Naive B cell (primary cell): Measurements from ENCODE around the gene MUC5AC. TPM values are rescaled to one million over a fixed set of nuclear protein-coding genes. Genes with fewer than 3 reads are reported as not detected.

ENCODE experiments used
- ATAC-seq, 2 donors: fragments of 150-1000 bp; cut with Tn5 transposase; 2 replicates each; pipeline ENCODE4 v1.10.0; 2021; ENCODE audit warnings: low read depth in 2 of 2, mild to moderate bottlenecking in 2 of 2, moderate library complexity in 2 of 2
- DNase-seq: peaks from one replicate; pipeline ENCODE4 v3.0.0; 2022
- H3K27ac Mint-ChIP-seq, 6 donors: one replicate each; pipeline ENCODE4 v1.8.0; 2020 to 2022; ENCODE audit warnings: mild to moderate bottlenecking in 6 of 6, mixed read lengths in 6 of 6, moderate library complexity in 5 of 6, inconsistent platforms in 2 of 6
- H3K27me3 Mint-ChIP-seq, 3 donors: one replicate each; pipeline ENCODE4 v1.8.0; 2021 to 2022; ENCODE audit warnings: mixed read lengths in 3 of 3, mild to moderate bottlenecking in 1 of 3
- H3K36me3 Mint-ChIP-seq, 2 donors: one replicate each; pipeline ENCODE4 v1.8.0; 2020 to 2022; ENCODE audit warnings: mixed read lengths in 2 of 2, inconsistent platforms in 1 of 2, mild to moderate bottlenecking in 1 of 2
- H3K4me1 Mint-ChIP-seq, 3 donors: one replicate each; pipeline ENCODE4 v1.8.0; 2020 to 2022; ENCODE audit warnings: mixed read lengths in 3 of 3, inconsistent platforms in 1 of 3, mild to moderate bottlenecking in 1 of 3, moderate library complexity in 1 of 3
- H3K4me3 Mint-ChIP-seq, 8 donors: one replicate each; pipeline ENCODE4 v1.8.0; 2020 to 2022; ENCODE audit warnings: mild to moderate bottlenecking in 8 of 8, mixed read lengths in 8 of 8, moderate library complexity in 8 of 8, inconsistent platforms in 2 of 8
- H3K9me3 Mint-ChIP-seq, 7 donors: one replicate each; pipeline ENCODE4 v1.8.0; 2020 to 2022; ENCODE audit warnings: mixed read lengths in 7 of 7, mild to moderate bottlenecking in 5 of 7, inconsistent platforms in 2 of 7, moderate library complexity in 1 of 7
- polyA plus RNA-seq, 6 donors: library from polyadenylated mRNA; unstranded; fragments of 300-500 nt; fragmentation: Illumina TruSeq; gene quantifications; one replicate each; pipeline ENCODE4 v1.2.3, GENCODE V29; 2021; ENCODE audit warnings: low read depth in 6 of 6

The MUC5AC gene
- polyA plus RNA-seq, 6 donors from 2014 or later, result not detected

DNA sequence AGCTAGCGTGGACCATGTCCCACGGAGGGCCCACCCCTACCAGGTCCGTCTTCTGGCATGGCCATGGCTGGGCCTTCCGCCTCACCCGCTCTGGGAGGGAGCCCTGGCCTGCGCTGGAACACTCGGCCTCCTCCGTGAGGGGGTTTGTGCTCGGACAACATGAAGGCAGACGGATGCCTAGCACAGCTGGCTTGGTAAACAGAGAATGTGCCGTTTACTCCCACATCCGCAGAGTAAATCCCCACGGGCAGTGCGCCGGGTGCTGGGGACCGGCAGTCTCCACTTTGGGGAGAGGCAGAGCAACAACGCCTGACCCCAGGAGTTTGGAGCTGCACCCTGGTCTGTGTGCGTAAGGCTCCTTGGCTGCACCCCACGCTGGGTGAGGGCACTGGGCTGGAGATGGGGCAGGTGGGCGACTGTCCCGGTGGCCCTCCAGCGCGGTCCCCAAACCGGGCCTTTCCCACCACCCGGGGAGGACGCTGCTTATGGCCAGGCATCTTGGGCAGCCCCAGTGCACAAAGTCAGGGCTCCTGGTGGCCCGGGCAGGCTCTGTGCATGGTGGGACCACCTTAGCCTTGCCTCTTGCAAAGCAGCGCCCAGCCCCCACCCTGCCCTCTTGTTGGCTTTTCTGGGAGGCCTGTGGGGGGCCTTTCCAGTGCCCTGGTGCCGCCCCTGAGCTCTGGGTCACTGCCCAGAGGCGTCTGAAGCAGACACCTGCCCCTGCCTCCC lies 30.7 kb upstream of the MUC5AC start:
- ATAC-seq (no peak), DNase-seq (no peak)
- peaks cover 0 to 22% (median 7%) of the 10 kb centered on the region in 7 donors for H3K9me3 Mint-ChIP-seq
- peaks cover 4 to 20% (median 19%) of the 10 kb centered on the region in 3 donors for H3K27me3 Mint-ChIP-seq
- peaks cover 0 to 19% of the 10 kb centered on the region in 2 donors for H3K36me3 Mint-ChIP-seq
- H3K4me1 Mint-ChIP-seq, result peaks cover 0 to 14% (median 0%) of the 10 kb centered on the region in 3 donors
- no peak overlapping the region for H3K4me3 Mint-ChIP-seq
- H3K27ac Mint-ChIP-seq, result no peak overlapping the region

DNA sequence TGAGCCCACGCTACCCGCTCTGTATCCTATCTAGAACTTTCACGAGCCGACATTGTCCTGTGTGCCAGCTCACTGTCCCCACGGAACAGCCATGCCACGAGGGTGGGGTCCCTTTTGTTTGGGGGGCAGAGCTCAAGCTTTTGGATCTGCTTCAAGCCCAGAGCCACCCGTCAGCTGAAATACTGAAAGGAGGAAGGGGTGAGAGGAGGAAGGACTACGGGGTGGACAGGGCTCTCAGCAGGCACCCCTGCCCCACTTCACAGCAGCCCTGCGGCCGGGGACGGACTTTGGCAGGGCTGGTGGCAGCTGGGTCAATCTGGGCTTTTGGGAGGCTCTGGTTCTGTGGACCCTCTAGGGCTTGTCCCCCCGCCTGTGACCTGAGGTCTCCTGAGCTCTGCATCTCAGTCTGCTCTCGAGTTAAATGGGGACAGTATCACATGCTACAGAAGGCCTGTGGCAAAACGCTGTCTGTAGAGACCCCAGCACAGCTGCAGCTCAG lies 30.0 kb upstream of the MUC5AC start:
- H3K9me3 Mint-ChIP-seq, result peaks cover 2 to 24% (median 9%) of the 10 kb centered on the region in 7 donors
- H3K4me3 Mint-ChIP-seq, result no peak overlapping the region
- H3K27ac Mint-ChIP-seq, result no peak overlapping the region
- peaks cover 4 to 19% (median 17%) of the 10 kb centered on the region in 3 donors for H3K27me3 Mint-ChIP-seq
- H3K4me1 Mint-ChIP-seq, result peaks cover 0 to 13% (median 0%) of the 10 kb centered on the region in 3 donors
- DNase-seq, result no peak
- peaks cover 0 to 24% of the 10 kb centered on the region in 2 donors for H3K36me3 Mint-ChIP-seq
- ATAC-seq, result peak in 1 of 2 donors; percentile 11

DNA sequence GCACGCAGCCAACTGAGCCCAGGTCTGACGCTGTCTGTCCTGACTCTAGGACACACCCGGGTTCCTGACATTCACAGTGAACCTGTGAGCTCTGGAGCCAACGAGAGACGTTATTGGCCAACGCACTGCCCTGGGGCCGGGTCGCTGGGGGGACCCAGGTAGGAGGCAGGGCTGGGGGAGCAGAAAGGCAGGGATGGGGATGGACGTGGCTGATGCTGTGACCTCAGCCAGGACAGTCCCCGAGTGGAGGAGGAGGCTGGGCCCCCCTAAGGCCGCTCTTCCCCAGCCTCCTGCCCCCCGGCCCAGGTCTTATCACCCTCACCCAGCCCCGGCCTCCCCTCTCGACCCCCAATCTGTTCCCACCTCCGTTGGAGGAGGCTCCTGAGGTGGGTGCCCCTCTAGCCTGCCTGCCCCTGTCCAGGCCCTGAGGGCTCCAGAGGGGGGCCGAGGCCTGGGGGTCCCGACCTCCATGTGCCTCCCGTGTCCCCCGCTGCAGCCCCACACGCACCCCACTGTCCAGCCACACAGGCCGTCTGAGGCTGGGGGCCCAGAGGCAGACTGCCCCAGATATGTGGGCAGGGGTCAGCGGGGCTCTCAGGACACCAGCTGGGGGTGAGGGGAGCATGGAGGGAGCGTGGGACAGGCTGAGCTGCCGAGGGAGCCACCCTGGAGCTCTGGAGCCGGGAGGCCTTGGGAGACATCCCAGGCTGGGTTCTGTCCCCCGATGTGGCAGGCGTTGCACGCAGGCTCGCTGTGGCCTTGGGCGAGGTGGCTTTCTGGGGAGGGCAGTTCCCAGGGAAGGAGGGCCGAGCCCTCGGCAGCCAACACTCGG lies 29.2 kb upstream of the MUC5AC start:
- DNase-seq, result no peak
- Mint-ChIP-seq H3K4me1 (peaks cover 0 to 10% (median 0%) of the 10 kb centered on the region in 3 donors), H3K27ac (no peak overlapping the region), H3K36me3 (peaks cover 0 to 32% of the 10 kb centered on the region in 2 donors), H3K9me3 (peaks cover 7 to 26% (median 13%) of the 10 kb centered on the region in 7 donors), H3K4me3 (no peak overlapping the region), H3K27me3 (peaks cover 4 to 23% (median 14%) of the 10 kb centered on the region in 3 donors)
- no peak for ATAC-seq

DNA sequence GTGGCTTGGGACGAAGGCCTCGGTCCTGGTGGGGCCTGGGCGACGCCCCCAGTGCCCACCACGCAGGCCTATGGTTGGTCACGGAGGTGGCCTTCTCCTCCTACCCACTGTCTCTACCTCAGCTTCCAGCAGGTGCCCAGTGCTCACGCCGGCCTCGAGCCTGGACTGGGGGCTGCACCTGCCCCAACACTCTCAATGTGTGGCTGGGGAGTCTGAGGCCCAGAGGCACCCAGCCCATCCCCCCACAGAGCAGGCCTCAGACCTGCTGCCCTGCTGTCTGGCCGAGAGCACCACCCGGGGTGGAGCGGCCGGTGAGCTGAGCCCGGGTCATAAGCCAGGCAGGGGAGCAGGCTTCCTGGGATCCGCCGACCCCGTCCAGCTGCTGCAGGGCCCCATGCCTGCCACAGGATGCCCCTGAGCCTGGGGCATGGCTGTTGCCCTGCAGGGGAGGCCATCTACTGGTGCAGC lies 28.6 kb upstream of the MUC5AC start:
- DNase-seq, result no peak
- ATAC-seq, result no peak

DNA sequence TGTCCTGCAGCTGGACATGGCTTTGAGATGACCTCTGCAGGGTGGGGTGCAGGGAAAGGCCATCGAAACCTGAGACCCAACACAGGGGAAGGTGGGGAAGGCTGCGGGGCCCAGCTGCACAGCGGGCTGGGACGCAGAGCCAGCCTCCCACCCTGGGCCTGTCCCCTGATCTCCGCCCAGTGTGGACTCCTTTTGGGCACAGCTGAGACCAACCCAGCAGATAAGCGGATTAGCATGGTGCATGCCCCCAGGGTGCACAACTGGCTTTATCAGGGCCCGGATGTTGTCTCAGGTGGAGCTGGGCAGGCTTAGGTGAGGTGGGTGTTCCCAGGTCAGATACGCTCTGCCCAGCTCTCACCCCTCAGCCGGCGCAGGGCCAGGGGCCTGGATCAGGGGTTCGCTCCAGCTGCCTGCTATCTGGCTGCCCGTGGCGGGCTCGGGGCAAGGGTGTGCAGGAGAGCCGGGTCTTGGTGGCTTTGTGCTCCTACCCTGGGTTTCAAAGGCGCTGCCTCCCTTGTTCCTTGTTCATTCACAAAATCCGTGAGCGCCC lies 28.1 kb upstream of the MUC5AC start:
- H3K27me3 Mint-ChIP-seq, result peaks cover 4 to 34% (median 24%) of the 10 kb centered on the region in 3 donors
- peaks cover 18 to 30% (median 21%) of the 10 kb centered on the region in 7 donors for H3K9me3 Mint-ChIP-seq
- H3K4me1 Mint-ChIP-seq, result peaks cover 0 to 3% (median 0%) of the 10 kb centered on the region in 3 donors
- H3K4me3 Mint-ChIP-seq, result no peak overlapping the region
- no peak for DNase-seq
- peaks cover 8 to 35% of the 10 kb centered on the region in 2 donors for H3K36me3 Mint-ChIP-seq
- no peak overlapping the region for H3K27ac Mint-ChIP-seq
- ATAC-seq, result no peak

More for the DNA sequence above, 28.6 kb upstream of the MUC5AC start:
- Mint-ChIP-seq H3K4me1 (peaks cover 0 to 8% (median 0%) of the 10 kb centered on the region in 3 donors), H3K9me3 (peaks cover 13 to 30% (median 18%) of the 10 kb centered on the region in 7 donors), H3K27me3 (peaks cover 4 to 29% (median 20%) of the 10 kb centered on the region in 3 donors), H3K36me3 (peaks cover 6 to 35% of the 10 kb centered on the region in 2 donors), H3K4me3 (no peak overlapping the region), H3K27ac (no peak overlapping the region)

DNA sequence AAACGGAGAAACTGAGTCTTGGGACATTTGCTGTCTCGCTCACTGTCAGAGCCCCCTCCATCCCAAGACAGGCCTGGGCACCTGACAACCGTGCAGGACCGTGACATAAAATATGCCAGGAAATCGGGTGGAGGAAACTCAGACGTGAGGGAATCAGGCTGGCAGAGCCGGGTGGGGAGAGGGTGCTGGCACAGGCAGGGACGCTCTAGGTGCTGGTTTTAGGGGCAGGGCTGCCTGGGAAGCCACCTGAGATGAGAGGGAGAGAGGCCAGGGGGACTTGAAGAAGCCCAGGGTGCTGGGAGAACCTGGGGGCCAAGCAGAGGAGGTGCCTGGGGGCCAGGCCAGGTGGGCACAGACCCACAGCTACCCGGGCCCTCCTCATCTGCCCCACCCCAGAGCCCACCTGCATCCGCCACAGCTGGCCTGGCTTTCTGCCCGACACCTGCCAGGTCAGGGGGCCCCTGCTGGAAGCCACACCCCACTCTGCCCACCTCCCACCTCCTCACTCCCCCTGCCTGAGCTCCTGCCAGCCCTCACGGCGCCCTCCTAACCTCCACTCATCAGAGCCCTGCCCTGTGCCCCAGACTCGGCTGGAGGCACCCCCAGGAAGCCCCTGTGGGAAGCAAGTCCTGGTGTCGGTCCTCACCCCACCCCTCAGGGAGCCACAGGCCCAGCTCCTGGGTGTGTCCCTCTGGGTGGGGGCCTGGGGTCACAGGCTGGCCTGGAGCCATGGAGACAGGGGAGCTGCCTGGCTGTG lies 27.3 kb upstream of the MUC5AC start:
- Mint-ChIP-seq H3K9me3 (peaks cover 20 to 33% (median 27%) of the 10 kb centered on the region in 7 donors), H3K36me3 (peaks cover 8 to 33% of the 10 kb centered on the region in 2 donors), H3K4me1 (no peaks in the 10 kb centered on the region), H3K4me3 (no peak overlapping the region), H3K27me3 (peaks cover 4 to 35% (median 24%) of the 10 kb centered on the region in 3 donors), H3K27ac (no peak overlapping the region)
- no peak for DNase-seq
- ATAC-seq, result no peak

DNA sequence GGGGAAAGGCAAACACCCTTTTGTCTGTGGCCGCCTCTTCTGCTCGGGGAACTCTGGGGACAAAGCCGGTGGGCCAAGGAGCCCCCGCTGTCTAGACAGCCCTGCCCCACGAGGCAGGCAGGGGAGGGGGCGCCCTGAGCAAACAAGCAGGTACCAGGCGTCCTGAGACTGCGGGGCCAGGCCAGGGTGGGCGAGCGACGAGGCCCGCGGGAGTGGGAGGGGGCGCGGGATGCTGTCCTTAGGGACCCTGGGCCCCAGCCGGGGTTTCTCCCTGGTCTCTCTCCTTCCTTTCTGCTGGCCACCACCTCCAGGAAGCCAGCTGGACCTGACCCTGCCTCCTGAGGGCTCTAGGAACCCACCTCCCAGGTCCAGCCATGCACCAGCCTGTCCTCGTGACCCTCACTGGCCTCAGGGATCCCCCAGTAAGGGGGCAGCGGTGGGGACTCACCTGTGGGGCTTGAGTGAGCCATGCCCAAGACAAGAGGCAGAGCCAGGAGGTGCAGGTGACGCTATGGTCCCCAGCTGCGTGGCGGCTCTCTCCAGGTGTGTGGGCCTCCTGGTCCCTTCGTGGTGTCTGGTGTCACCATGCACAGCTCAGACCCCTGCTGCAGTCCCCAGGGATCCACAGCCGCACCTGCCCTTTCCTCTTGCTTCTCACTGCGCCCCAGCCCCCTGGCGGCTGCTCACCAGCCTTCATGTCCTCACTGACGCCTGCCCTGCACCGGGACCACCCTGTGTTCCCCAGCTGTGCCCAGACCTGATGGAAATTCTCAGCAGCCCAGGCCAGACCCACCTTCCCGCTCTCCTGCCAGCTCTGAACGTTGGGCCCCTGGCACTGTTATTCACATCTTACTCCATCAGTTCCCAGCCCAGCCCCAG lies 26.5 kb upstream of the MUC5AC start:
- Mint-ChIP-seq H3K27ac (peak overlapping the region in 1 of 6 donors; percentile 95), H3K4me1 (no peaks in the 10 kb centered on the region), H3K27me3 (peaks cover 4 to 35% (median 24%) of the 10 kb centered on the region in 3 donors), H3K4me3 (no peak overlapping the region), H3K9me3 (peaks cover 22 to 37% (median 27%) of the 10 kb centered on the region in 7 donors), H3K36me3 (peaks cover 8 to 33% of the 10 kb centered on the region in 2 donors)
- ATAC-seq (no peak), DNase-seq (no peak)

DNA sequence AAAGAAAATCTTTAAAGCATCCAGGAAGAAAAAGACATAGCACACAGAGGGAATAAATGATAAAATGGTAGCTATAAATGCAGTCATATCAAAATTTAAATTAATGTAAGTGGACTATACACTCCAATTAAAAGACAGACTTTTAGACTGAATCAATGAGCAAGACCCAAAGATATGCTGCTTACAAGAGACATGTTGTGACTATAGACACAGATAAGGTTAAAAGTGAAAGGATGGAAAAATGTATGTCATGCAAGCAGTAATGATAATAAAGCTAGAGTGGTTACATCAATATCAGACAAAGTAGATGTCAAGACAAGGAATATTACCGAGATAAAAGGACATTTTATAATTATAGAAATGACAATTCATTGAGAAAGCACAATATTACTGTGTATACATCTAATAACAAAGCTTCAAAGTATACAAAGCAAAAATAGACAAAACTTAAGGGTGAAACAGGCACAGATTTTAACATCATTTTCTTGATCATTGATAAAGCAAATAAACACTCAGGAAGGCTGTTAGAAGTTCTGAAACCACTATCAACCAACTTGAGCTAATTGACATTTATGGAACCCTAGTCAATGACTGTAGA lies 22.8 kb upstream of the MUC5AC start:
- Mint-ChIP-seq H3K9me3 (peaks cover 22 to 38% (median 33%) of the 10 kb centered on the region in 7 donors), H3K4me1 (no peaks in the 10 kb centered on the region), H3K36me3 (peaks cover 8 to 39% of the 10 kb centered on the region in 2 donors), H3K4me3 (no peak overlapping the region), H3K27ac (no peak overlapping the region), H3K27me3 (peaks cover 15 to 43% (median 35%) of the 10 kb centered on the region in 3 donors)
- ATAC-seq, result no peak
- DNase-seq, result no peak

DNA sequence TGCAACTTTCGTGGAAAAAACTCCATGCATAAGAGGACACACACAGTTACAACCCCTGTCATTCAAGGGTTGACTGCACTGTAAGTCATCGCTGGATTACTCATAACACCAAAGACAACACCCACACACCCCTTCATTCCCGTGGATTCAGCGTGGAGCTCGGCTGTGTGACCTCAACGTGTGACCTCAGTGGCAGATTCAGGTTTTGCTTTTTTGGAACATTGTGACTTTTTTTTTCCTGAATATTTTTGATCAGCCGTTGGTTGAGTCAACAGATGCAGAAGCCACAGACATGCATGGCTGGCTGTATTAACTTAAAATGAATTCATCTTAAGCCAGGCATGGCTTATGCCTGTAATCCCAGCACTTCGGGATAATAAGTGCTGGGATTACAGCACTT lies 19.7 kb upstream of the MUC5AC start:
- no peak overlapping the region for H3K4me3 Mint-ChIP-seq

DNA sequence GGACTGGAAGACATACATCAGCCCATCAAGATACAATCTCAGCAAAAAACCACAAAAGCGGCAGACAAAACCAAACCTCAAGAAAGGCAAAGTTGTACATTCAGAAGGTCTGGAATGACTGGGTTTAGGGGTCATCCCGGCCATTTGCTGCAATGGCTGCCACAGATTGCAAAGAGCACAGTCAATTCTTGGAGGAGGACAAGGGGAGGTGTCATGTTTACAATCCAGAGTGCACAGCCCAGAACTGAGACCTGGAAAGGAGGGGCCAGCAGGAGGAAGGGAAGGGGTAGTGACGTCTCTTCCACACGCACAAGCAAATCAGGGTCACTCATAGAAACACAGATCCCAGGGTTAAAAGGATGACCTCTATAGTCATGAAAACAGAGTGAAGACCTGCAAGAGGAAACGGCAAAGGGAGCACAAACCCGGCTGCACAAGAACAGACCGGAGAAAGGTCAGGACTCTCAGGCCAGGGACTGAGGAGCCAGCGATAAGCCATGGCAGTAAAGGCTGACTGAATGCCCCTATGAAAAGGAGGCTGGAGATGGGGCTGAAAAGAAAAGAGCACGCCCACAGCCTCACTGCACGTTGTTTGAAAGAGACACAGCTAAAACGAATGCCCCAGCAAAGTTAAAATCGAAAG lies 18.2 kb upstream of the MUC5AC start:
- Mint-ChIP-seq H3K36me3 (peaks cover 11 to 28% of the 10 kb centered on the region in 2 donors), H3K4me3 (no peak overlapping the region), H3K4me1 (no peaks in the 10 kb centered on the region), H3K9me3 (peaks cover 20 to 49% (median 45%) of the 10 kb centered on the region in 7 donors), H3K27me3 (peaks cover 10 to 11% (median 10%) of the 10 kb centered on the region in 3 donors), H3K27ac (no peak overlapping the region)
- DNase-seq, result no peak
- ATAC-seq, result no peak

More for the DNA sequence above, 19.7 kb upstream of the MUC5AC start:
- DNase-seq, result no peak
- H3K36me3 Mint-ChIP-seq, result peaks cover 14 to 38% of the 10 kb centered on the region in 2 donors
- no peak for ATAC-seq
- H3K9me3 Mint-ChIP-seq, result peaks cover 28 to 51% (median 46%) of the 10 kb centered on the region in 7 donors
- peaks cover 10 to 25% (median 24%) of the 10 kb centered on the region in 3 donors for H3K27me3 Mint-ChIP-seq
- H3K27ac Mint-ChIP-seq, result no peak overlapping the region
- H3K4me1 Mint-ChIP-seq, result no peaks in the 10 kb centered on the region
